GM21723 (cell line): ENCODE measurements around the gene SPINT4.
"Not testable (repeated sequence)": the region's sequence is repeated elsewhere in the genome, so short reads cannot be mapped to it uniquely, and the experiment has no call there.

Experiments
- ATAC-seq: cut with Tn5 transposase; IDR thresholded peaks from one replicate; pipeline ENCODE4 v1.9.1; 2021; ENCODE audit warnings: mild to moderate bottlenecking, moderate library complexity; ENCODE audit not compliant: unreplicated experiment

Gene SPINT4

GRCh38 chr20:45764618-45765282, 42.6 kb downstream of the SPINT4 start:
- ATAC-seq = not testable (repeated sequence)

DNA sequence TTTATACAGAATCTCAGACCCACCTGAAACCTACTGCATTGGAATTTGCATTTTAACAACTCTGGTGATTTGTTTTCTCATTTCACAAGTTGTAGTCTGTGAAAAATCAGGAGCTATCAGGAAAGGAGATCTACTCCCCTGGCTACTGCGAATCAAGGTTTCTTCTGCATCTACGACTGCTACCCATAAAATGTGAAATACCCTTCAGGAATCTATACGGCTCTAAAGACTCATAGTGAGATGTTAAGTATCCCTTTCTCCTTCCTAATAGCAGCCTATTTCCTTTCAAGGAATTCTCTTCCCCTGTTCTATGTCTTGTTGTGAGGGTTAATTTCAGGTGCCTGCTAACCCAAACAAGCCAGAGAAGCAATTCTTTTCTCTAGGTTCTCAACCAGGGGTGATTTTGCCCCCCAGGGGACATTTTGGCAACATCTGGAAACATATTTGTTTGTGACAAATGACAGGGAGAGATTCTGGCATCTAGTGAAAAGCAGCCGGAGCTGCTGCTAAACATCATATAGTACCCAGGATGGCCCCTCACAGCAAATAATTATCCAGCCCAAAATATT, 43.2 kb downstream of the SPINT4 start:
- ATAC-seq = no peak

DNA sequence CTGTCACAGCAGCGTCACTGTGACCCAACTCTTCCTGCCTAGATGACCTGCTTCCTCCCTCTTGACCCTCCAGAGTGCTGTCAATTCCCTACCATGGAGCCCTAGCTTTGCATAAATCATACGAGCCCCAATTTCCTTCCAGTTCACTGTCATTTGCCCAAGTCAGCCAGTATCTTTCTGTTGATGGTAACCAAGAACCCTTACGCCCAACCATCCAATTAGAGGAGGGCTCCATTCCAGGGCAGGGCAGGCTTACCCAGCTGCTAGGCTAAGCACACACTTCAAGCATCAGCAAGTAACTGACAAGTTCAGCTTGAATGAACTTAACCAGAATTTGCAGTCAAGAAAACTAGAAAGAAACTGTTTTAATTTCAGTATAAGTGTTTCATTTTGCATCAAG, 43.8 kb downstream of the SPINT4 start:
- ATAC-seq = no peak

- ATAC-seq = no peak
These were observed 46.3 kb downstream of the SPINT4 start for GRCh38 chr20:45768479-45768878.

GRCh38 chr20:45771182-45771759, 49.1 kb downstream of the SPINT4 start:
- no peak for ATAC-seq

GRCh38 chr20:45772693-45773092, 50.5 kb downstream of the SPINT4 start:
- ATAC-seq = no peak

GRCh38 chr20:45774945-45775344, 52.8 kb downstream of the SPINT4 start:
- no peak for ATAC-seq

GRCh38 chr20:45775411-45775810, 53.3 kb downstream of the SPINT4 start:
- no peak for ATAC-seq
